Upper lobe of right lung (tissue), 1 donor: Measurements from ENCODE around the gene FAM131A. TPM values are rescaled to one million over a fixed set of nuclear protein-coding genes. Genes with fewer than 3 reads are reported as not detected.

Source experiments
- ATAC-seq: fragments of 200-7000 bp; cut with Tn5 transposase; one replicate; pipeline ENCODE4 v1.9.1; 2020; ENCODE audit warnings: mild to moderate bottlenecking, moderate library complexity
- DNase-seq: peaks from one replicate; pipeline ENCODE4 v3.0.0-alpha.2; 2020
- H3K27ac ChIP-seq: fragments of 200-600 bp; one replicate; pipeline ENCODE4 v1.8.0; 2022
- H3K27me3 ChIP-seq: fragments of 200-600 bp; one replicate; pipeline ENCODE4 v1.8.0; 2022; ENCODE audit warnings: mild to moderate bottlenecking
- H3K36me3 ChIP-seq: fragments of 200-600 bp; one replicate; pipeline ENCODE4 v1.8.0; 2022
- H3K4me1 ChIP-seq: fragments of 200-600 bp; one replicate; pipeline ENCODE4 v1.8.0; 2022
- H3K4me3 ChIP-seq: fragments of 200-600 bp; one replicate; pipeline ENCODE4 v1.8.0; 2022; ENCODE audit warnings: mild to moderate bottlenecking
- H3K9me3 ChIP-seq: fragments of 200-600 bp; one replicate; pipeline ENCODE4 v1.8.0; 2022
- intact Hi-C: fragments of 100-400 bp; cut with DNase I; formaldehyde crosslinking; loops from one replicate; pipeline ENCODE4 v1.11.0; 2022
- total RNA-seq: library from RNA; stranded (reverse); fragmentation: NEBNext Ultra II Directional; extraction: Animal tissue kit (Norgen Biotek cat#: 25700); gene quantifications from one replicate; pipeline ENCODE4 v1.2.1, GENCODE V29; 2021
- TF ChIP-seq, protein P1 (sequence below): fragments of 200-600 bp; IDR thresholded peaks from one replicate; pipeline ENCODE4 v1.8.0; 2022; ENCODE audit warnings: antibody characterized with exemption
- donor health status: DM: no; HTN: yes; CAD: no; lungs with severe emphysema.

FAM131A gene
- total RNA-seq, 1 donor from 2014 or later: 19.0 TPM

GRCh38 chr3:184333700-184334099, 3.7 kb upstream of the FAM131A start:
- no peaks in the 10 kb centered on the region for H3K9me3 ChIP-seq
- DNase-seq: no peak
- H3K36me3 ChIP-seq: peaks cover 66% of the 10 kb centered on the region
- H3K4me1 ChIP-seq: peaks cover 21% of the 10 kb centered on the region
- intact Hi-C loops: no loop called here
- H3K4me3 ChIP-seq: no peak overlapping the region
- TF ChIP-seq, protein P1, sequence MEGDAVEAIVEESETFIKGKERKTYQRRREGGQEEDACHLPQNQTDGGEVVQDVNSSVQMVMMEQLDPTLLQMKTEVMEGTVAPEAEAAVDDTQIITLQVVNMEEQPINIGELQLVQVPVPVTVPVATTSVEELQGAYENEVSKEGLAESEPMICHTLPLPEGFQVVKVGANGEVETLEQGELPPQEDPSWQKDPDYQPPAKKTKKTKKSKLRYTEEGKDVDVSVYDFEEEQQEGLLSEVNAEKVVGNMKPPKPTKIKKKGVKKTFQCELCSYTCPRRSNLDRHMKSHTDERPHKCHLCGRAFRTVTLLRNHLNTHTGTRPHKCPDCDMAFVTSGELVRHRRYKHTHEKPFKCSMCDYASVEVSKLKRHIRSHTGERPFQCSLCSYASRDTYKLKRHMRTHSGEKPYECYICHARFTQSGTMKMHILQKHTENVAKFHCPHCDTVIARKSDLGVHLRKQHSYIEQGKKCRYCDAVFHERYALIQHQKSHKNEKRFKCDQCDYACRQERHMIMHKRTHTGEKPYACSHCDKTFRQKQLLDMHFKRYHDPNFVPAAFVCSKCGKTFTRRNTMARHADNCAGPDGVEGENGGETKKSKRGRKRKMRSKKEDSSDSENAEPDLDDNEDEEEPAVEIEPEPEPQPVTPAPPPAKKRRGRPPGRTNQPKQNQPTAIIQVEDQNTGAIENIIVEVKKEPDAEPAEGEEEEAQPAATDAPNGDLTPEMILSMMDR: no peak
- H3K27ac ChIP-seq: no peak overlapping the region
- no peak for ATAC-seq
- no peaks in the 10 kb centered on the region for H3K27me3 ChIP-seq

GRCh38 chr3:184334470-184335158, 2.8 kb upstream of the FAM131A start:
- Histone ChIP-seq H3K27me3 (no peaks in the 10 kb centered on the region), H3K4me1 (peaks cover 26% of the 10 kb centered on the region), H3K36me3 (peaks cover 57% of the 10 kb centered on the region), H3K27ac (peak overlapping the region; percentile 89), H3K9me3 (no peaks in the 10 kb centered on the region), H3K4me3 (no peak overlapping the region)
- DNase-seq: no peak
- ATAC-seq: no peak
- intact Hi-C loops: no loop called here
- TF ChIP-seq, protein P1: no peak

DNA sequence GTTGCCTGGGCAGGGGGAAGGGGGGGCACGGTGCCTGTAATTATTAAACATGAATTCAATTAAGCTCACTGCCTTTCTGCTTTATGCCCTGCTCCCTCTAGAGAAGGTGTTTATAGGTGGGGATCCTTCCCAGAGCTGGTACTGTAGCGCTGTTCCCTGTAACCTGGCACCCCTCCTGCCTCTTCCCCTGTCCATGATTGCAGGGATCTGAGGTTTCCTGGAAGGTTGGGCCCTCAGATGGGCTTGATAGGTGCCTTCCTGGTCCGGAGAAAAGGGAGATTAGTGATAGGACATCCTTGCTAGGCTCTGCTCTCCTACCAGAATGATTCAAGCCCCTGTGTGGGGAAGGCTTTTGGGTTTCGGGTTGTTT, 2.1 kb upstream of the FAM131A start:
- Histone ChIP-seq H3K9me3 (no peaks in the 10 kb centered on the region), H3K4me3 (peak overlapping the region; percentile 72), H3K27ac (peak overlapping the region; percentile 89), H3K36me3 (peaks cover 50% of the 10 kb centered on the region), H3K27me3 (no peaks in the 10 kb centered on the region), H3K4me1 (peaks cover 26% of the 10 kb centered on the region)
- ATAC-seq: no peak
- DNase-seq: no peak
- TF ChIP-seq, protein P1: no peak
- intact Hi-C loops: no loop called here

GRCh38 chr3:184335661-184336546, 1.5 kb upstream of the FAM131A start:
- TF ChIP-seq, protein P1: no peak
- H3K27ac ChIP-seq: peak overlapping the region; percentile 89
- DNase-seq (peak; percentile 94), ATAC-seq (peak; percentile 83)
- H3K36me3 ChIP-seq: peaks cover 44% of the 10 kb centered on the region
- intact Hi-C loops: no loop called here
- H3K27me3 ChIP-seq: no peaks in the 10 kb centered on the region
- H3K4me1 ChIP-seq: peaks cover 26% of the 10 kb centered on the region
- no peaks in the 10 kb centered on the region for H3K9me3 ChIP-seq
- peak overlapping the region; percentile 72 for H3K4me3 ChIP-seq

GRCh38 chr3:184336547-184337398, 627 bp upstream of the FAM131A start:
- peak overlapping the region; percentile 72 for H3K4me3 ChIP-seq
- H3K36me3 ChIP-seq: peaks cover 39% of the 10 kb centered on the region
- H3K27ac ChIP-seq: peak overlapping the region; percentile 89
- TF ChIP-seq, protein P1: no peak
- H3K4me1 ChIP-seq: peaks cover 26% of the 10 kb centered on the region
- ATAC-seq: peak; percentile 18
- intact Hi-C loops: no loop called here
- H3K27me3 ChIP-seq: no peaks in the 10 kb centered on the region
- H3K9me3 ChIP-seq: no peaks in the 10 kb centered on the region
- no peak for DNase-seq
